ENCODE results near the gene INSC. TPM values are rescaled to one million over a fixed set of nuclear protein-coding genes. Genes with fewer than 3 reads are reported as not detected.

Gene INSC
- total and polyA plus RNA-seq, 8 donors = 0.34 to 1.1 (median 0.57) TPM

GRCh38 chr11:15224466-15224865 lies 109.7 kb downstream of the INSC start:
- no peaks in the 10 kb centered on the region for H3K36me3 ChIP-seq
- no peak overlapping the region for H3K4me3 ChIP-seq
- H3K4me1 ChIP-seq = no peaks in the 10 kb centered on the region
- intact Hi-C loops (cut with DNase I) = no loop called here
- DNase-seq = no peak
- H3K27ac ChIP-seq = no peak overlapping the region
- ATAC-seq = no peak
- TF ChIP-seq, protein P1, sequence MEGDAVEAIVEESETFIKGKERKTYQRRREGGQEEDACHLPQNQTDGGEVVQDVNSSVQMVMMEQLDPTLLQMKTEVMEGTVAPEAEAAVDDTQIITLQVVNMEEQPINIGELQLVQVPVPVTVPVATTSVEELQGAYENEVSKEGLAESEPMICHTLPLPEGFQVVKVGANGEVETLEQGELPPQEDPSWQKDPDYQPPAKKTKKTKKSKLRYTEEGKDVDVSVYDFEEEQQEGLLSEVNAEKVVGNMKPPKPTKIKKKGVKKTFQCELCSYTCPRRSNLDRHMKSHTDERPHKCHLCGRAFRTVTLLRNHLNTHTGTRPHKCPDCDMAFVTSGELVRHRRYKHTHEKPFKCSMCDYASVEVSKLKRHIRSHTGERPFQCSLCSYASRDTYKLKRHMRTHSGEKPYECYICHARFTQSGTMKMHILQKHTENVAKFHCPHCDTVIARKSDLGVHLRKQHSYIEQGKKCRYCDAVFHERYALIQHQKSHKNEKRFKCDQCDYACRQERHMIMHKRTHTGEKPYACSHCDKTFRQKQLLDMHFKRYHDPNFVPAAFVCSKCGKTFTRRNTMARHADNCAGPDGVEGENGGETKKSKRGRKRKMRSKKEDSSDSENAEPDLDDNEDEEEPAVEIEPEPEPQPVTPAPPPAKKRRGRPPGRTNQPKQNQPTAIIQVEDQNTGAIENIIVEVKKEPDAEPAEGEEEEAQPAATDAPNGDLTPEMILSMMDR (IDR thresholded peaks at IDR 0.05) = no peak
- H3K27me3 ChIP-seq = no peaks in the 10 kb centered on the region
- H3K9me3 ChIP-seq = no peaks in the 10 kb centered on the region

GRCh38 chr11:15227011-15227410 lies 112.3 kb downstream of the INSC start:
- Histone ChIP-seq H3K27ac (no peak overlapping the region), H3K9me3 (no peaks in the 10 kb centered on the region), H3K36me3 (no peaks in the 10 kb centered on the region), H3K27me3 (no peaks in the 10 kb centered on the region), H3K4me3 (no peak overlapping the region), H3K4me1 (no peaks in the 10 kb centered on the region)
- DNase-seq (no peak), ATAC-seq (no peak)
- TF ChIP-seq, protein P1 (IDR thresholded peaks at IDR 0.05) = no peak
- intact Hi-C loops (cut with DNase I) = no loop called here

DNA sequence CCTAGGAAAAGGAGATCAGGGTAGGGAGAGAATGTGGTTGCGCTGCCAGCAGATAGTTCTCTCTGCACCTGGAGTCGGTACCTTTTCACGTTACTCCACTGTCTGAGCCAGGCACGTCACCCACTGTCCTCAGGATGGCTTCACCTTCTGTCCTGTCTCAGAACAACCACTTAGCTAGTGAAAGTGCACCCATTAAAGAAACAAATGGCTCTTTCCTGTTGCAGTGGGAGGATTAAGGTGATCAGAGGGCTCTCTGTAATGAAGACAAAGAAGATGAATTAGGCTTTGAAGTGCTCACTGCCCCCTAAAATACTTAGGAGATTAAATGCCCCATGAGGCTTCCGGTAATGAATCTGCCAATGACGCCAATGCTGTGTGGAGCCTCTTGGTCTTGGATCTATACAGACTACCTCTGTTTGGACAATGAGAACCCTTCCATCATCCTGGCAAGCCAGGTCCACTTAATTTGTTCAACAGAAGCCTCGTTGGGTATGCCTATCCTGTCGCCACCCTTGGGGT lies 113.7 kb downstream of the INSC start:
- Histone ChIP-seq H3K36me3 (no peaks in the 10 kb centered on the region), H3K9me3 (no peaks in the 10 kb centered on the region), H3K27ac (no peak overlapping the region), H3K4me3 (no peak overlapping the region), H3K27me3 (no peaks in the 10 kb centered on the region), H3K4me1 (no peaks in the 10 kb centered on the region)
- DNase-seq (no peak), ATAC-seq (no peak)
- TF ChIP-seq, protein P1 (IDR thresholded peaks at IDR 0.05) = no peak
- intact Hi-C loops (cut with DNase I) = no loop called here

DNA sequence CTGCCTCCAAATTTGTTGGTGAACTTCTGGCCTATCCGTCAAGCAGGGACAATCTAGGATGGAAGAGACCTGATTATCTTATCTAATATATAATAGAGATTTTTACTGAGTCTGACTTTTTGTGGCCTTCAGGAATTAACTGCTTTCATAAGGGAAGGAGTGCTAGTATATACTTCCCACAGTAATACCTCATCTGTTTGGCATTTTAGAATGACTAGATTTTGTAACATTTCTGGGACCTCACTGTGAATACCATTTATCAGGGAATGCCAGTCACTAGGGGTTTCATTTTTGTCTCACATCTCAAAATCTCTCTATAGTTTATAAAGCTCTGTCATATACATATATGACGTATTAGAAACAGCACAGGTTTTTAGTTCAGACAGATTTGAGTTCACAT lies 114.3 kb downstream of the INSC start:
- no peaks in the 10 kb centered on the region for H3K9me3 ChIP-seq
- H3K36me3 ChIP-seq = no peaks in the 10 kb centered on the region
- TF ChIP-seq, protein P1 (IDR thresholded peaks at IDR 0.05) = no peak
- H3K4me3 ChIP-seq = no peak overlapping the region
- no peaks in the 10 kb centered on the region for H3K4me1 ChIP-seq
- intact Hi-C loops (cut with DNase I) = no loop called here
- H3K27me3 ChIP-seq = no peaks in the 10 kb centered on the region
- no peak overlapping the region for H3K27ac ChIP-seq
- ATAC-seq (no peak), DNase-seq (no peak)

DNA sequence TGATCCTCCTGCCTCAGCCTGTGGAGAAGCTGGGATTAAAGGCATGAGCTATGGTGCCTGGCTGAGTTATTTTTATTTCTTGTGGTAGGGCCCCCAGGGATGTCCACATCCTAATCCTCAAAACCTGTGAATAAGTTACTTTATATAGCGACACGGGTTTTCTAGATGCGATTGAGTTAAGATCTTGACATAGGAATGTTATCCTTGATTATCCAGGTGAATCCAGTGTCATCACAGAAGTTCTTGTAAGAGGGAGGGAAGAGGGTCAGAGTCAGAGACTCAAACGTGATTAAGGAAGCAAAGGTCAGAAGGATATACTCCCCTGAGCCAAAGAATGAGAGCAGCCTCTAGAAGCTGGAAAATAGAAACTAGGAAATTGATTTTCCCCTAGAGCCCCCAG lies 117.8 kb downstream of the INSC start:
- ATAC-seq (no peak), DNase-seq (no peak)
- no peak overlapping the region for H3K4me3 ChIP-seq
- no peaks in the 10 kb centered on the region for H3K9me3 ChIP-seq
- H3K27ac ChIP-seq = no peak overlapping the region
- no peaks in the 10 kb centered on the region for H3K36me3 ChIP-seq
- H3K4me1 ChIP-seq = no peaks in the 10 kb centered on the region
- no peaks in the 10 kb centered on the region for H3K27me3 ChIP-seq
- intact Hi-C loops (cut with DNase I) = no loop called here
- TF ChIP-seq, protein P1 (IDR thresholded peaks at IDR 0.05) = no peak

All from left lung (tissue), 10 donors.